ENCODE data around the gene OR52E6.

The OR52E6 gene

GRCh38 chr11:5803982-5804381 lies 37.7 kb downstream of the OR52E6 start:
- DNase-seq (ENCODE audit: low read depth in 1 of 2, low spot score in 1 of 2): no peak

GRCh38 chr11:5796541-5796940 lies 45.2 kb downstream of the OR52E6 start:
- DNase-seq (ENCODE audit: low read depth in 1 of 2, low spot score in 1 of 2): no peak

GRCh38 chr11:5791165-5791564 lies 50.5 kb downstream of the OR52E6 start, which contains the start of gene OR52N1:
Gene OR52N1, minus strand, starts transcription at chr11:5791265. Its CDS starts 2,449 bp downstream, at chr11:5788816.
- DNase-seq (ENCODE audit: low read depth in 1 of 2, low spot score in 1 of 2): no peak

Data from activated CD4-positive, alpha-beta T cell treated with anti-CD3 and anti-CD28 coated beads, Interleukin-2, amount 50 U/mL, for 24 hours (primary cell).